ENCODE results near the gene ZBTB40. TPM values are rescaled to one million over a fixed set of nuclear protein-coding genes. Genes with fewer than 3 reads are reported as not detected.

The ZBTB40 gene
- total RNA-seq, 1 donor from 2014 or later, result 14.9 TPM

GRCh38 chr1:22507587-22507986, 55.9 kb downstream of the ZBTB40 start:
- no peaks in the 10 kb centered on the region for H3K27me3 Mint-ChIP-seq (ENCODE audit: insufficient read depth, low read depth)
- Histone ChIP-seq H3K27ac (no peak overlapping the region), H3K36me3 (no peaks in the 10 kb centered on the region), H3K9me3 (ENCODE audit: low read depth) (no peaks in the 10 kb centered on the region), H3F3A (ENCODE audit: low read depth) (no peaks in the 10 kb centered on the region), H3K79me2 (ENCODE audit: low read depth) (no peaks in the 10 kb centered on the region), H2AFZ (replicated peaks) (no peak overlapping the region), H4K20me1 (ENCODE audit: low read depth) (no peaks in the 10 kb centered on the region), H3K4me2 (no peak overlapping the region), H3K4me3 (no peak overlapping the region), H3K27me3 (no peaks in the 10 kb centered on the region), H3K9ac (no peak overlapping the region), H3K4me1 (no peaks in the 10 kb centered on the region)
- no peaks in the 10 kb centered on the region for H3K9me3 Mint-ChIP-seq
- H3K27ac Mint-ChIP-seq, result no peak overlapping the region
- TF ChIP-seq CTCF (IDR thresholded peaks at IDR 0.05), result no peak
- no peak for TF ChIP-seq EZH2phosphoT487 (IDR thresholded peaks at IDR 0.05)
- TF ChIP-seq EZH2 (IDR thresholded peaks at IDR 0.05), result no peak
- no peaks in the 10 kb centered on the region for H3K4me1 Mint-ChIP-seq
- no peak overlapping the region for H3K4me3 Mint-ChIP-seq
- H3K36me3 Mint-ChIP-seq, result peaks cover 13% of the 10 kb centered on the region
- no peak for DNase-seq (ENCODE audit: low spot score)

GRCh38 chr1:22508329-22508728, 56.7 kb downstream of the ZBTB40 start:
- Histone ChIP-seq H3K27me3 (no peaks in the 10 kb centered on the region), H3K27ac (no peak overlapping the region), H3K4me1 (no peaks in the 10 kb centered on the region), H4K20me1 (ENCODE audit: low read depth) (no peaks in the 10 kb centered on the region), H3K9ac (no peak overlapping the region), H3K79me2 (ENCODE audit: low read depth) (no peaks in the 10 kb centered on the region), H3K9me3 (ENCODE audit: low read depth) (no peaks in the 10 kb centered on the region), H3K36me3 (no peaks in the 10 kb centered on the region), H3K4me3 (no peak overlapping the region), H3F3A (ENCODE audit: low read depth) (no peaks in the 10 kb centered on the region), H3K4me2 (no peak overlapping the region), H2AFZ (replicated peaks) (no peak overlapping the region)
- H3K9me3 Mint-ChIP-seq, result no peaks in the 10 kb centered on the region
- peaks cover 15% of the 10 kb centered on the region for H3K36me3 Mint-ChIP-seq
- TF ChIP-seq EZH2phosphoT487 (IDR thresholded peaks at IDR 0.05) (no peak), CTCF (IDR thresholded peaks at IDR 0.05) (no peak), EZH2 (IDR thresholded peaks at IDR 0.05) (no peak)
- no peaks in the 10 kb centered on the region for H3K27me3 Mint-ChIP-seq (ENCODE audit: insufficient read depth, low read depth)
- DNase-seq (ENCODE audit: low spot score), result no peak
- no peak overlapping the region for H3K4me3 Mint-ChIP-seq
- no peaks in the 10 kb centered on the region for H3K4me1 Mint-ChIP-seq
- no peak overlapping the region for H3K27ac Mint-ChIP-seq

GRCh38 chr1:22508991-22509390, 57.3 kb downstream of the ZBTB40 start:
- Histone ChIP-seq H3K4me2 (no peak overlapping the region), H3K27ac (no peak overlapping the region), H4K20me1 (ENCODE audit: low read depth) (no peaks in the 10 kb centered on the region), H3F3A (ENCODE audit: low read depth) (no peaks in the 10 kb centered on the region), H3K27me3 (no peaks in the 10 kb centered on the region), H3K79me2 (ENCODE audit: low read depth) (no peaks in the 10 kb centered on the region), H3K36me3 (no peaks in the 10 kb centered on the region), H3K9me3 (ENCODE audit: low read depth) (no peaks in the 10 kb centered on the region), H2AFZ (replicated peaks) (no peak overlapping the region), H3K9ac (no peak overlapping the region), H3K4me3 (no peak overlapping the region), H3K4me1 (no peaks in the 10 kb centered on the region)
- H3K4me1 Mint-ChIP-seq, result no peaks in the 10 kb centered on the region
- DNase-seq (ENCODE audit: low spot score), result no peak
- TF ChIP-seq EZH2phosphoT487 (IDR thresholded peaks at IDR 0.05), result no peak
- no peak for TF ChIP-seq EZH2 (IDR thresholded peaks at IDR 0.05)
- no peak for TF ChIP-seq CTCF (IDR thresholded peaks at IDR 0.05)
- H3K27me3 Mint-ChIP-seq (ENCODE audit: insufficient read depth, low read depth), result no peaks in the 10 kb centered on the region
- H3K9me3 Mint-ChIP-seq, result no peaks in the 10 kb centered on the region
- H3K36me3 Mint-ChIP-seq, result peaks cover 18% of the 10 kb centered on the region
- no peak overlapping the region for H3K27ac Mint-ChIP-seq
- H3K4me3 Mint-ChIP-seq, result no peak overlapping the region

All from neural progenitor cell (in vitro differentiated cells).